Measurements from ENCODE around the gene CTNNA2.

Gene CTNNA2

GRCh38 chr2:80255918-80256781 is 743.3 kb downstream of the CTNNA2 start:
- no peak for DNase-seq (ENCODE audit: low read depth in 1 of 2, low spot score in 1 of 2)

DNA sequence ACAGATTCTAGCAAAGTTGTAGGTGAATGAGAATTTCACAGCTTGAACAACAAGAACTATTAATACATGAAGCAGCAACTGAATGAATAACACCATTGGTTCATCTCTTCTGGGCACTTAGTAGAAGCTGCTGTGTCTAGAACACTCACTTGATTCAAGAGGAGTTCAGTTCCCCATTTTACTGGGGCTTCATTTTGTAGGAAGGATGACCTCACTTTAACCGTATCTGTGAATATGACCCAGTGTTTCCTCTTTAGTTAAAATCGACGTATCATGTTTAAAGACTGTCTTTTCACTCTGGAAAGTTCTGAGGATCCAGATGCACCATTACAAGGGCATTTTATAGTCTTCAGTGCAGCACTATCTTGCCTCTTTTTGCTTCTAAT is 743.9 kb downstream of the CTNNA2 start:
- no peak for DNase-seq (ENCODE audit: low read depth in 1 of 2, low spot score in 1 of 2)

- no peak for DNase-seq (ENCODE audit: low read depth in 1 of 2, low spot score in 1 of 2)
Observed at GRCh38 chr2:80257450-80257849, 744.6 kb downstream of the CTNNA2 start.

GRCh38 chr2:80258341-80258740 is 745.5 kb downstream of the CTNNA2 start:
- DNase-seq (ENCODE audit: low read depth in 1 of 2, low spot score in 1 of 2) = no peak

GRCh38 chr2:80258793-80259192 is 745.9 kb downstream of the CTNNA2 start:
- no peak for DNase-seq (ENCODE audit: low read depth in 1 of 2, low spot score in 1 of 2)

DNA sequence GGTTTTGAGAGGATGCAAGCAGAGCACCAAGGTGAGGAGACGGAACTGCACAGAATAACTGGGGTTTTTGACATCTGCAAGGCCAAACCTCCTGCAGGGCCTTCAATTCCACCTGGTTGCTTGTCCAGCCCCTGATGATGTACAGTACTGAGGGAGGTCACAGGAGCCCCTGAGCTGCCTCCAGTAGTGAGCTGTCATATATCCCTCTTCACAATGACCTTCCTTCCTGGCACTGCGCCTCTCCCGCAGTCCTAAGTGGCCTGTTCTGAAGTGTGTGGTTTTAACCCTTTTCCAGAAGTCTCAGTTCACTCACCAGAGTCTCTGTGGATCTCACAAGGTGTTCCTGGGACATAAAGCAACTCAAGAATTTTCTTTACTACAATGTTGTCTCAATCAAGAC is 746.4 kb downstream of the CTNNA2 start:
- no peak for DNase-seq (ENCODE audit: low read depth in 1 of 2, low spot score in 1 of 2)

- DNase-seq (ENCODE audit: low read depth in 1 of 2, low spot score in 1 of 2) = no peak
Observed at GRCh38 chr2:80266231-80266630, 753.4 kb downstream of the CTNNA2 start.

- DNase-seq (ENCODE audit: low read depth in 1 of 2, low spot score in 1 of 2) = no peak
Observed at GRCh38 chr2:80269806-80270205, 757.0 kb downstream of the CTNNA2 start.

GRCh38 chr2:80280598-80280997 is 767.7 kb downstream of the CTNNA2 start:
- DNase-seq (ENCODE audit: low read depth in 1 of 2, low spot score in 1 of 2) = no peak

DNA sequence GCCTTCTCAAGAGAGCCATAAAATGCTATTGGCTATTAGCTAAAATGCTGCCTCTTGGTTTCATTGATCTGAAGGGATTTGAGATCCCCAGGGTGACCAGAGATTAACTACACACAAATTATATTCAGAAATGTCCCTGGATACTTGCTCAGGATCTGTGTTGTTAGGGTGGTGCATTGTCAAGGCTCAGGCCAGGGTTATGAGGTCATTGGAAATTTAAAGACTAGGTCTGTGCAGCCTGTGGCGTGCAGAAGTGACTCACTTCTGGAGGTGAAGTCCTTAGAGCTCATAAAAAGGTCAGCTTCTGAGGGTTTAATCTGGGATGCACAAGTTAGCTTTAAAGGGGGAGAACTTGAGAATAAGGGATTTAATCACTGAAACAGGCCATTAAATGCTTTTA is 768.2 kb downstream of the CTNNA2 start:
- DNase-seq (ENCODE audit: low read depth in 1 of 2, low spot score in 1 of 2) = no peak

GRCh38 chr2:80288576-80288975 is 775.7 kb downstream of the CTNNA2 start:
- DNase-seq (ENCODE audit: low read depth in 1 of 2, low spot score in 1 of 2) = no peak

GRCh38 chr2:80291656-80292055 is 778.8 kb downstream of the CTNNA2 start:
- DNase-seq (ENCODE audit: low read depth in 1 of 2, low spot score in 1 of 2) = no peak

GRCh38 chr2:80292474-80292873 is 779.6 kb downstream of the CTNNA2 start:
- no peak for DNase-seq (ENCODE audit: low read depth in 1 of 2, low spot score in 1 of 2)

- DNase-seq (ENCODE audit: low read depth in 1 of 2, low spot score in 1 of 2) = no peak
Observed at GRCh38 chr2:80293039-80293438, 780.2 kb downstream of the CTNNA2 start.

DNA sequence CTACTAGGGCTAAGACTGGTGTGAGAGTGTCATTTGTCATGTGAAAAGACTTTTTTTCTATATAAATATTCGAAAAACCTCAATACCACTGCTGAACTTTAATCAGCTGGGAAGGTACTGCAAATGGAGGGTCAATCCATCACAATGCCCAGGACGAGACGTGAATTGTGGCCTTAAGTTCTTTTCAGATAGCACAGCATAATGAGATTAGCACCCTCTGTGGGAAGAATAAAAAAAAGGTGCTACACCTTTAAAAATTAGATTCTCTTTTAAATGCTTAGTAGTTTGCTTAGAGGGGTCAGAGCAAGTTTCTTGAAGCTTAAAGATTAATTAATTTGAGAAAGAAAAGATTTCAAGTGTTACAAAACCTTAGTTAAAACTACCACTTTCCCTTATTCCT is 786.1 kb downstream of the CTNNA2 start:
- no peak for DNase-seq (ENCODE audit: low read depth in 1 of 2, low spot score in 1 of 2)

- no peak for DNase-seq (ENCODE audit: low read depth in 1 of 2, low spot score in 1 of 2)
Observed at GRCh38 chr2:80299661-80300060, 786.8 kb downstream of the CTNNA2 start.

- DNase-seq (ENCODE audit: low read depth in 1 of 2, low spot score in 1 of 2) = no peak
Observed at GRCh38 chr2:80300346-80300745, 787.5 kb downstream of the CTNNA2 start.

DNA sequence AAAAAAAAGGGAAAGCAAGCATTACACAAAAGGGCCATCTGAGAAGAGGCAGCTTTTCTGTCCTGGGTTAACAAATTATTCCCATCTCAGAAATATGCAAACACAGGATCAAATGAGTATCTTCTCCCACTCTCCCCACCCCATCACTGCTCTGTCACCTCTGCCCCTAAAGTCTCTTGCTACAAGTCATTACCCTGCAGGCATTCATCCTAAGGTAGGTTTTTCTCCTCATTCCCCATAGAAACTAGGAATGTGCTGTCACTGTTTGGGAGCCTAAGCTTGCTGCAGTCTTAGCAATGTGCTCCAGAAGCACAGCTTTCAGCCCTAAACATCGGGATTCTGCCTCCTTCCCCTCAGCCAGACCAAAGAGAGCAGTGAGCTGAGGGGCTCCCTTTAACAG is 788.1 kb downstream of the CTNNA2 start:
- DNase-seq (ENCODE audit: low read depth in 1 of 2, low spot score in 1 of 2) = no peak

- DNase-seq (ENCODE audit: low read depth in 1 of 2, low spot score in 1 of 2) = no peak
Observed at GRCh38 chr2:80302001-80302313, 789.1 kb downstream of the CTNNA2 start.

GRCh38 chr2:80302314-80303005 is 789.6 kb downstream of the CTNNA2 start:
- DNase-seq (ENCODE audit: low read depth in 1 of 2, low spot score in 1 of 2) = no peak

GRCh38 chr2:80303006-80303908 is 790.4 kb downstream of the CTNNA2 start:
- DNase-seq (ENCODE audit: low read depth in 1 of 2, low spot score in 1 of 2) = no peak
